GM21367 (cell line): ENCODE data around the gene NME5.

ENCODE experiments used
- ATAC-seq: cut with Tn5 transposase; IDR thresholded peaks from one replicate; pipeline ENCODE4 v1.9.1; 2021; ENCODE audit not compliant: unreplicated experiment

The NME5 gene

GRCh38 chr5:138139781-138140090 is 508 bp upstream of the NME5 start:
- ATAC-seq = no peak

- ATAC-seq = no peak
These were observed 6.7 kb downstream of the NME5 start for GRCh38 chr5:138132543-138132942.

- ATAC-seq = no peak
These were observed 9.9 kb downstream of the NME5 start for GRCh38 chr5:138129347-138129746.

- ATAC-seq = no peak
These were observed 10.9 kb downstream of the NME5 start for GRCh38 chr5:138128334-138128733.

- no peak for ATAC-seq
These were observed 24.0 kb downstream of the NME5 start for GRCh38 chr5:138115254-138115653.

GRCh38 chr5:138111937-138112336 is 27.3 kb downstream of the NME5 start:
- ATAC-seq = no peak

GRCh38 chr5:138111181-138111580 is 28.0 kb downstream of the NME5 start:
- no peak for ATAC-seq

GRCh38 chr5:138110266-138110963 is 28.8 kb downstream of the NME5 start:
- no peak for ATAC-seq

- ATAC-seq = no peak
These were observed 29.6 kb downstream of the NME5 start for GRCh38 chr5:138109463-138110265.

- ATAC-seq = no peak
These were observed 32.0 kb downstream of the NME5 start for GRCh38 chr5:138107213-138107612.

- no peak for ATAC-seq
These were observed 33.5 kb downstream of the NME5 start for GRCh38 chr5:138105709-138106108.

GRCh38 chr5:138103319-138103637 is 36.0 kb downstream of the NME5 start:
- ATAC-seq = no peak

GRCh38 chr5:138102454-138103318 is 36.5 kb downstream of the NME5 start:
- ATAC-seq = no peak

- no peak for ATAC-seq
These were observed 42.0 kb downstream of the NME5 start for GRCh38 chr5:138096997-138097828.

GRCh38 chr5:138096363-138096762 is 42.9 kb downstream of the NME5 start:
- no peak for ATAC-seq

- no peak for ATAC-seq
These were observed 43.9 kb downstream of the NME5 start for GRCh38 chr5:138095100-138095907.

GRCh38 chr5:138093036-138093435 is 46.2 kb downstream of the NME5 start:
- ATAC-seq = no peak

GRCh38 chr5:138092301-138092700 is 46.9 kb downstream of the NME5 start:
- ATAC-seq = no peak

GRCh38 chr5:138091685-138092084 is 47.5 kb downstream of the NME5 start:
- no peak for ATAC-seq

GRCh38 chr5:138083702-138084101 is 55.5 kb downstream of the NME5 start, which contains the start of gene WNT8A:
TSS of gene WNT8A (plus strand) at chr5:138084033. CDS start at chr5:138084128, 95 bp downstream.
- ATAC-seq = no peak
